Stimulated activated naive CD8-positive, alpha-beta T cell treated with anti-CD3 and anti-CD28 coated beads, Interleukin-15, Interleukin-2, amounts not matched to agents 100 ng/mL and 50 ng/mL, for 24 hours (primary cell): ENCODE results near the gene TPPP2.
"Not testable (repeated sequence)": the region's sequence is repeated elsewhere in the genome, so short reads cannot be mapped to it uniquely, and the experiment has no call there.

ENCODE experiments used
- H3K27ac Mint-ChIP-seq: one replicate; pipeline ENCODE4 v1.8.0; 2021; ENCODE audit warnings: mild to moderate bottlenecking, mixed read lengths
- H3K27me3 Mint-ChIP-seq: one replicate; pipeline ENCODE4 v1.8.0; 2021; ENCODE audit warnings: mixed read lengths
- H3K36me3 Mint-ChIP-seq: one replicate; pipeline ENCODE4 v1.8.0; 2021; ENCODE audit warnings: low read depth, mixed read lengths
- H3K4me1 Mint-ChIP-seq: one replicate; pipeline ENCODE4 v1.8.0; 2021; ENCODE audit warnings: low read depth, mixed read lengths
- H3K4me3 Mint-ChIP-seq: one replicate; pipeline ENCODE4 v1.8.0; 2021; ENCODE audit warnings: mild to moderate bottlenecking, mixed read lengths
- H3K9me3 Mint-ChIP-seq: one replicate; pipeline ENCODE4 v1.8.0; 2021; ENCODE audit warnings: mixed read lengths

Gene TPPP2

GRCh38 chr14:21001218-21001617 is 28.8 kb upstream of the TPPP2 start:
- no peaks in the 10 kb centered on the region for H3K27me3 Mint-ChIP-seq
- peaks cover 13% of the 10 kb centered on the region for H3K36me3 Mint-ChIP-seq
- no peak overlapping the region for H3K4me3 Mint-ChIP-seq
- H3K27ac Mint-ChIP-seq: no peak overlapping the region
- H3K9me3 Mint-ChIP-seq: no peaks in the 10 kb centered on the region
- no peaks in the 10 kb centered on the region for H3K4me1 Mint-ChIP-seq

GRCh38 chr14:21003788-21004346 is 26.1 kb upstream of the TPPP2 start:
- Mint-ChIP-seq H3K27me3 (no peaks in the 10 kb centered on the region), H3K9me3 (no peaks in the 10 kb centered on the region), H3K4me3 (no peak overlapping the region), H3K27ac (no peak overlapping the region), H3K4me1 (no peaks in the 10 kb centered on the region), H3K36me3 (no peaks in the 10 kb centered on the region)

GRCh38 chr14:21009721-21010120 is 20.3 kb upstream of the TPPP2 start:
- not testable (repeated sequence) for H3K4me3 Mint-ChIP-seq, H3K9me3 Mint-ChIP-seq, H3K27ac Mint-ChIP-seq, H3K4me1 Mint-ChIP-seq, H3K36me3 Mint-ChIP-seq
- H3K27me3 Mint-ChIP-seq: peaks cover 14% of the 10 kb centered on the region

- no peak overlapping the region for H3K27ac Mint-ChIP-seq
- no peak overlapping the region for H3K4me3 Mint-ChIP-seq
- no peaks in the 10 kb centered on the region for H3K36me3 Mint-ChIP-seq
- H3K27me3 Mint-ChIP-seq: peaks cover 14% of the 10 kb centered on the region
- H3K9me3 Mint-ChIP-seq: no peaks in the 10 kb centered on the region
- H3K4me1 Mint-ChIP-seq: no peaks in the 10 kb centered on the region
These were observed 18.9 kb upstream of the TPPP2 start for GRCh38 chr14:21011136-21011535.

- H3K27ac Mint-ChIP-seq: no peak overlapping the region
- no peaks in the 10 kb centered on the region for H3K36me3 Mint-ChIP-seq
- H3K4me1 Mint-ChIP-seq: no peaks in the 10 kb centered on the region
- H3K9me3 Mint-ChIP-seq: no peaks in the 10 kb centered on the region
- no peak overlapping the region for H3K4me3 Mint-ChIP-seq
- H3K27me3 Mint-ChIP-seq: peaks cover 14% of the 10 kb centered on the region
These were observed 15.2 kb upstream of the TPPP2 start for GRCh38 chr14:21014761-21015190.

GRCh38 chr14:21015312-21015711 is 14.7 kb upstream of the TPPP2 start:
- H3K36me3 Mint-ChIP-seq: no peaks in the 10 kb centered on the region
- no peak overlapping the region for H3K4me3 Mint-ChIP-seq
- H3K27ac Mint-ChIP-seq: no peak overlapping the region
- H3K4me1 Mint-ChIP-seq: no peaks in the 10 kb centered on the region
- H3K27me3 Mint-ChIP-seq: peaks cover 14% of the 10 kb centered on the region
- H3K9me3 Mint-ChIP-seq: no peaks in the 10 kb centered on the region

- no peak overlapping the region for H3K4me3 Mint-ChIP-seq
- H3K4me1 Mint-ChIP-seq: no peaks in the 10 kb centered on the region
- H3K27ac Mint-ChIP-seq: no peak overlapping the region
- no peaks in the 10 kb centered on the region for H3K9me3 Mint-ChIP-seq
- peaks cover 14% of the 10 kb centered on the region for H3K27me3 Mint-ChIP-seq
- no peaks in the 10 kb centered on the region for H3K36me3 Mint-ChIP-seq
These were observed 13.4 kb upstream of the TPPP2 start for GRCh38 chr14:21016413-21017190.

- Mint-ChIP-seq H3K4me1 (no peaks in the 10 kb centered on the region), H3K36me3 (no peaks in the 10 kb centered on the region), H3K4me3 (no peak overlapping the region), H3K27me3 (peaks cover 4% of the 10 kb centered on the region), H3K27ac (no peak overlapping the region), H3K9me3 (no peaks in the 10 kb centered on the region)
These were observed 12.3 kb upstream of the TPPP2 start for GRCh38 chr14:21017528-21018245.

GRCh38 chr14:21018286-21018685 is 11.7 kb upstream of the TPPP2 start:
- Mint-ChIP-seq H3K27me3 (no peaks in the 10 kb centered on the region), H3K4me3 (no peak overlapping the region), H3K27ac (no peak overlapping the region)

GRCh38 chr14:21018781-21019180 is 11.2 kb upstream of the TPPP2 start:
- H3K36me3 Mint-ChIP-seq: no peaks in the 10 kb centered on the region
- H3K27ac Mint-ChIP-seq: no peak overlapping the region
- no peak overlapping the region for H3K4me3 Mint-ChIP-seq
- H3K27me3 Mint-ChIP-seq: peaks cover under 1% of the 10 kb centered on the region
- H3K4me1 Mint-ChIP-seq: peaks cover 2% of the 10 kb centered on the region
- no peaks in the 10 kb centered on the region for H3K9me3 Mint-ChIP-seq

More at GRCh38 chr14:21018286-21018685, 11.7 kb upstream of the TPPP2 start:
- Mint-ChIP-seq H3K4me1 (no peaks in the 10 kb centered on the region), H3K36me3 (no peaks in the 10 kb centered on the region), H3K9me3 (no peaks in the 10 kb centered on the region)

GRCh38 chr14:21019366-21019765 is 10.7 kb upstream of the TPPP2 start:
- Mint-ChIP-seq H3K27me3 (peaks cover 6% of the 10 kb centered on the region), H3K27ac (no peak overlapping the region), H3K4me1 (peaks cover 8% of the 10 kb centered on the region), H3K9me3 (no peaks in the 10 kb centered on the region), H3K36me3 (no peaks in the 10 kb centered on the region), H3K4me3 (no peak overlapping the region)

- no peak overlapping the region for H3K27ac Mint-ChIP-seq
- H3K36me3 Mint-ChIP-seq: no peaks in the 10 kb centered on the region
- peaks cover 11% of the 10 kb centered on the region for H3K4me1 Mint-ChIP-seq
- H3K4me3 Mint-ChIP-seq: no peak overlapping the region
- H3K27me3 Mint-ChIP-seq: peaks cover 8% of the 10 kb centered on the region
- no peaks in the 10 kb centered on the region for H3K9me3 Mint-ChIP-seq
These were observed 9.0 kb upstream of the TPPP2 start for GRCh38 chr14:21020977-21021545.

GRCh38 chr14:21022686-21023085 is 7.3 kb upstream of the TPPP2 start:
- Mint-ChIP-seq H3K27ac (no peak overlapping the region), H3K36me3 (no peaks in the 10 kb centered on the region), H3K4me3 (no peak overlapping the region), H3K9me3 (no peaks in the 10 kb centered on the region), H3K4me1 (peaks cover 11% of the 10 kb centered on the region), H3K27me3 (peaks cover 8% of the 10 kb centered on the region)

GRCh38 chr14:21023174-21023573 is 6.8 kb upstream of the TPPP2 start:
- Mint-ChIP-seq H3K4me3 (no peak overlapping the region), H3K27me3 (peaks cover 8% of the 10 kb centered on the region), H3K36me3 (no peaks in the 10 kb centered on the region), H3K27ac (no peak overlapping the region), H3K4me1 (peaks cover 11% of the 10 kb centered on the region), H3K9me3 (no peaks in the 10 kb centered on the region)
